GM12878 (cell line): Measurements from ENCODE around the gene NRXN3. TPM values are rescaled to one million over a fixed set of nuclear protein-coding genes. Genes with fewer than 3 reads are reported as not detected.

Experiments used
- ATAC-seq: fragments of 200-7000 bp; cut with Tn5 transposase; 3 replicates; pipeline ENCODE4 v1.9.1; 2020; ENCODE audit warnings: mild to moderate bottlenecking, moderate library complexity
- BruUV-seq: library from RNA; stranded (reverse); fragments of 400-500 nt; replicated peaks from 2 replicates; lab custom pipeline; 2021; lab: Mats Ljungman, UMichigan
- CTCF ChIA-PET: fragments of 300-600 bp; sonication (Branson Sonifier 250); formaldehyde crosslinking; extraction: SDS; loops from one replicate; lab custom pipeline; 2021; ENCODE audit warnings: inconsistent platforms; lab: Yijun Ruan, JAX
- POLR2A ChIA-PET: fragments of 350-600 bp; formaldehyde crosslinking; extraction: SDS; loops from one replicate; lab custom pipeline; 2021; ENCODE audit warnings: inconsistent platforms; lab: Charles Lee
- RAD21 ChIA-PET: fragments of 300-600 bp; sonication (Branson Sonifier 250); formaldehyde crosslinking; loops from one replicate; lab custom pipeline; 2023; ENCODE audit warnings: antibody characterized with exemption; ENCODE audit not compliant: unreplicated experiment; lab: Charles Lee
- SMC1A ChIA-PET: fragments of 300-600 bp; sonication (Branson Sonifier 250); formaldehyde crosslinking; loops from one replicate; lab custom pipeline; 2023; ENCODE audit not compliant: unreplicated experiment, uncharacterized antibody; lab: Charles Lee
- DNase-seq: peaks from one replicate; pipeline ENCODE4 v3.0.0-alpha.2; 2011; ENCODE audit warnings: low read depth, low spot score
- FAIRE-seq: peaks from 3 replicates; lab custom pipeline; 2011; peaks lifted over from hg19 to GRCh38; lab: Jason Lieb, UNC
- H2AFZ ChIP-seq: 2 replicates; pipeline ENCODE4 v1.6.0; 2011; ENCODE audit warnings: low read depth, low read length, control low read depth; ENCODE audit not compliant: control insufficient read depth
- H3K27ac ChIP-seq: 2 replicates; pipeline ENCODE4 v1.5.1; 2011; ENCODE audit warnings: control low read depth; ENCODE audit not compliant: control insufficient read depth, insufficient read depth
- H3K27me3 ChIP-seq, 2 experiments: replicated peaks in 1 of 2; 2 replicates each; pipeline versions ENCODE4 v1.6.0 to v1.6.1; 2011; ENCODE audit warnings: low read length in 1 of 2; ENCODE audit not compliant: control insufficient read depth in 2 of 2, insufficient read depth in 2 of 2
- H3K36me3 ChIP-seq, 2 experiments: 2 replicates each; pipeline ENCODE4 v1.5.1; 2011; ENCODE audit warnings: low read length in 1 of 2; ENCODE audit not compliant: control insufficient read depth in 2 of 2, insufficient read depth in 2 of 2
- H3K4me1 ChIP-seq: 2 replicates; pipeline ENCODE4 v1.6.1; 2011; ENCODE audit warnings: mild to moderate bottlenecking, low read length, moderate library complexity, mixed read lengths; ENCODE audit not compliant: control insufficient read depth, insufficient read depth
- H3K4me2 ChIP-seq: 2 replicates; pipeline ENCODE4 v1.6.0; 2011; ENCODE audit warnings: control low read depth; ENCODE audit not compliant: control insufficient read depth, insufficient read depth
- H3K4me3 ChIP-seq: fragments of 200-600 bp; sonication (generic); 2 replicates; pipeline ENCODE4 v1.5.1; 2016
- H3K79me2 ChIP-seq: 2 replicates; pipeline ENCODE4 v1.6.0; 2011; ENCODE audit warnings: low read length; ENCODE audit not compliant: control insufficient read depth, insufficient read depth
- H3K9ac ChIP-seq: 2 replicates; pipeline ENCODE4 v1.8.0; 2011; ENCODE audit warnings: low read length, control low read depth, mixed read lengths; ENCODE audit not compliant: control insufficient read depth, insufficient read depth
- H3K9me3 ChIP-seq: replicated peaks from 3 replicates; pipeline ENCODE4 v1.5.1; 2011; ENCODE audit warnings: mild to moderate bottlenecking, low read length; ENCODE audit not compliant: control insufficient read depth, insufficient read depth
- H4K20me1 ChIP-seq: 2 replicates; pipeline ENCODE4 v1.6.0; 2011; ENCODE audit not compliant: control insufficient read depth, insufficient read depth
- CHD1 ChIP-seq: IDR thresholded peaks from 2 replicates; pipeline ENCODE4 v1.6.1; 2012; ENCODE audit warnings: low read depth, low read length, improper control_type of control experiment
- CREM ChIP-seq: IDR thresholded peaks from 2 replicates; pipeline ENCODE4 v1.6.1; 2014; ENCODE audit warnings: antibody characterized with exemption, low read depth
- EGR1 ChIP-seq, 2 experiments: IDR thresholded peaks; 1 replicate in 1 of 2; 2 replicates in 1 of 2; pipeline ENCODE4 v1.6.1; 2011 to 2012; ENCODE audit warnings: low read depth in 2 of 2, low read length in 2 of 2, borderline replicate concordance in 1 of 2, mild to moderate bottlenecking in 1 of 2, moderate library complexity in 1 of 2
- ETV6 ChIP-seq, 2 experiments: fragments of 450-650 bp in 1 of 2; IDR thresholded peaks in 1 of 2; conservative IDR thresholded peaks in 1 of 2; 2 replicates each; pipeline ENCODE4 v1.6.1; 2014; ENCODE audit warnings: antibody characterized with exemption in 1 of 2, borderline replicate concordance in 1 of 2, low read depth in 1 of 2, mild to moderate bottlenecking in 1 of 2, moderate library complexity in 1 of 2
- HDAC6 ChIP-seq: fragments of 200-600 bp; sonication (generic); IDR thresholded peaks from one replicate; pipeline ENCODE4 v1.8.0; 2017; ENCODE audit warnings: antibody characterized with exemption; ENCODE audit not compliant: unreplicated experiment
- NFYA ChIP-seq: IDR thresholded peaks from 2 replicates; pipeline ENCODE4 v1.6.1; 2011; ENCODE audit warnings: low read depth, mild to moderate bottlenecking, low read length, improper control_type of control experiment, borderline replicate concordance
- NR2F1 ChIP-seq: fragments of 450-650 bp; conservative IDR thresholded peaks from 2 replicates; pipeline ENCODE4 v1.6.1; 2017; ENCODE audit warnings: mild to moderate bottlenecking
- PAX5 ChIP-seq: IDR thresholded peaks from 2 replicates; pipeline ENCODE4 v1.6.1; 2011; ENCODE audit warnings: low read depth, low read length, borderline replicate concordance
- PKNOX1 ChIP-seq: fragments of 450-650 bp; IDR thresholded peaks from 2 replicates; pipeline ENCODE4 v1.6.1; 2016; ENCODE audit warnings: mild to moderate bottlenecking
- SP1 ChIP-seq: IDR thresholded peaks from one replicate; pipeline ENCODE4 v1.6.1; 2011; ENCODE audit warnings: low read depth, low read length
- SREBF2 ChIP-seq: IDR thresholded peaks from 2 replicates; pipeline ENCODE4 v1.6.1; 2012; ENCODE audit warnings: mild to moderate bottlenecking, low read length
- ZBTB11 ChIP-seq: fragments of 450-650 bp; formaldehyde crosslinking; IDR thresholded peaks from 2 replicates; pipeline ENCODE4 v1.5.0; 2022; ENCODE audit warnings: mild to moderate bottlenecking, missing genetic modification characterization
- ZNF274 ChIP-seq: IDR thresholded peaks from one replicate; pipeline ENCODE4 v1.8.0; 2011; ENCODE audit not compliant: insufficient read length, insufficient read depth
- WGBS: methylation state at CpG from one replicate; pipeline ENCODE4 v1.1.6; 2016; ENCODE audit warnings: low lambda C conversion rate; ENCODE audit not compliant: insufficient replicate concordance, insufficient coverage; ENCODE audit errors: missing lambda C conversion rate; 5-methylcytosine and 5-hydroxymethylcytosine counted together
- in situ Hi-C: fragments of 300-500 bp; cut with MboI; formaldehyde crosslinking; loops from 9 replicates; pipeline ENCODE4 v1.14.3; 2018; ENCODE audit warnings: mixed read lengths
- intact Hi-C: fragments of 100-400 bp; cut with micrococcal nuclease; formaldehyde crosslinking; loops from one replicate; pipeline ENCODE4 v1.14.2; 2022; ENCODE audit not compliant: unreplicated experiment
- polyA plus RNA-seq, 11 experiments: library from polyadenylated mRNA; depleted of rRNA in 4 of 11; unstranded in 6 of 11; stranded (reverse) in 5 of 11; fragments of >200 nt; fragmentation: Nextera tagmentation in 4 of 11; fragmentation: Illumina TruSeq in 1 of 11; extraction: Ambion mirVana in 4 of 11; extraction: Trizol in 1 of 11; gene quantifications; 1 replicate in 1 of 11; 2 replicates in 10 of 11; pipeline versions ENCODE4 v1.2.1 to v1.2.3, GENCODE V29; 2011 to 2016; ENCODE audit warnings: inconsistent platforms in 2 of 11, missing spikeins in 2 of 11, low read depth in 1 of 11
- total RNA-seq, 4 experiments: library from RNA; depleted of rRNA in 3 of 4; stranded (reverse); fragments of >200 nt in 3 of 4; fragmentation: Illumina TruSeq in 1 of 4; extraction: Trizol in 1 of 4; gene quantifications; 2 replicates each; pipeline versions ENCODE4 v1.2.1 to v1.2.3, GENCODE V29; 2013 to 2021

Gene NRXN3
- total and polyA plus RNA-seq, 10 of the 15 experiments (the other 5 are each of a cell fraction or from before 2014, with no cell fraction given): 0.52 to 3.3 (median 1.4) TPM

GRCh38 chr14:79342942-79343341 is 1172.8 kb downstream of the NRXN3 start:
- WGBS: 9% methylated on average over 5 of the region's 5 CpGs
- in situ Hi-C loops: no loop called here
- ChIA-PET CTCF (no interaction called here), RAD21 (no interaction called here), POLR2A (no interaction called here), SMC1A (no interaction called here)
- no peaks in the 10 kb centered on the region for H3K4me1 ChIP-seq
- no peak overlapping the region for H3K4me2 ChIP-seq
- FAIRE-seq (no peak), ATAC-seq (no peak), DNase-seq (no peak)
- H3K27me3 ChIP-seq: no peaks in the 10 kb centered on the region
- H3K9ac ChIP-seq: no peak overlapping the region
- H2AFZ ChIP-seq: no peak overlapping the region
- no peaks in the 10 kb centered on the region for H3K9me3 ChIP-seq
- intact Hi-C loops: no loop called here
- TF ChIP-seq SREBF2: no peak
- TF ChIP-seq ZNF274: no peak
- TF ChIP-seq PAX5: no peak
- no peak for TF ChIP-seq CREM
- TF ChIP-seq ETV6 (conservative IDR thresholded peaks at IDR 0.05 in 1 of 2, IDR thresholded peaks at IDR 0.05 in 1 of 2; ENCODE audit: borderline replicate concordance in 1 of 2, low read depth in 1 of 2): no peak
- no peak for TF ChIP-seq PKNOX1
- no peak for TF ChIP-seq CHD1
- TF ChIP-seq ZBTB11 (CRISPR knock-in tag): no peak
- TF ChIP-seq NR2F1: no peak
- TF ChIP-seq NFYA: no peak
- no peak for TF ChIP-seq HDAC6
- TF ChIP-seq SP1: no peak
- no peak for TF ChIP-seq EGR1 (IDR thresholded peaks at IDR 0.05; ENCODE audit: borderline replicate concordance in 1 of 2, low read depth in 2 of 2, low read length in 2 of 2)
- no peaks in the 10 kb centered on the region for H3K79me2 ChIP-seq
- no peak overlapping the region for H3K27ac ChIP-seq
- no peak overlapping the region for H3K4me3 ChIP-seq
- H3K36me3 ChIP-seq: no peaks in the 10 kb centered on the region
- no peaks in the 10 kb centered on the region for H4K20me1 ChIP-seq
- BruUV-seq: no TSS peak
